Activated naive CD4-positive, alpha-beta T cell treated with anti-CD3 and anti-CD28 coated beads, Interleukin-2, amount 50 U/mL, for 24 hours (primary cell): ENCODE measurements around the gene TRIO.

Experiments
- H3K27ac Mint-ChIP-seq: one replicate; pipeline ENCODE4 v1.8.0; 2021; ENCODE audit warnings: mild to moderate bottlenecking, mixed read lengths
- H3K27me3 Mint-ChIP-seq: one replicate; pipeline ENCODE4 v1.8.0; 2021; ENCODE audit warnings: mixed read lengths
- H3K36me3 Mint-ChIP-seq: one replicate; pipeline ENCODE4 v1.8.0; 2021; ENCODE audit warnings: mixed read lengths
- H3K4me1 Mint-ChIP-seq: one replicate; pipeline ENCODE4 v1.8.0; 2021; ENCODE audit warnings: mixed read lengths
- H3K4me3 Mint-ChIP-seq: one replicate; pipeline ENCODE4 v1.8.0; 2021; ENCODE audit warnings: mild to moderate bottlenecking, mixed read lengths
- H3K9me3 Mint-ChIP-seq: one replicate; pipeline ENCODE4 v1.8.0; 2021; ENCODE audit warnings: mixed read lengths

TRIO gene

GRCh38 chr5:14135621-14136020 is 7.5 kb upstream of the TRIO start:
- H3K4me1 Mint-ChIP-seq = no peaks in the 10 kb centered on the region

GRCh38 chr5:14136228-14136627 is 6.9 kb upstream of the TRIO start:
- Mint-ChIP-seq H3K27ac (no peak overlapping the region), H3K9me3 (peaks cover 15% of the 10 kb centered on the region), H3K27me3 (peaks cover 44% of the 10 kb centered on the region), H3K36me3 (peaks cover 2% of the 10 kb centered on the region), H3K4me1 (no peaks in the 10 kb centered on the region), H3K4me3 (no peak overlapping the region)

More at GRCh38 chr5:14135621-14136020, 7.5 kb upstream of the TRIO start:
- Mint-ChIP-seq H3K27me3 (peaks cover 42% of the 10 kb centered on the region), H3K9me3 (peaks cover 15% of the 10 kb centered on the region), H3K36me3 (peaks cover 2% of the 10 kb centered on the region), H3K4me3 (no peak overlapping the region), H3K27ac (no peak overlapping the region)

GRCh38 chr5:14138608-14139540 is 4.3 kb upstream of the TRIO start:
- peaks cover 15% of the 10 kb centered on the region for H3K9me3 Mint-ChIP-seq
- peaks cover 10% of the 10 kb centered on the region for H3K4me1 Mint-ChIP-seq
- no peak overlapping the region for H3K4me3 Mint-ChIP-seq
- H3K36me3 Mint-ChIP-seq = peaks cover 2% of the 10 kb centered on the region
- H3K27me3 Mint-ChIP-seq = peaks cover 54% of the 10 kb centered on the region
- no peak overlapping the region for H3K27ac Mint-ChIP-seq

GRCh38 chr5:14141764-14142163 is 1.4 kb upstream of the TRIO start:
- Mint-ChIP-seq H3K4me3 (peak overlapping the region; percentile 68), H3K9me3 (peaks cover 9% of the 10 kb centered on the region), H3K36me3 (peaks cover 2% of the 10 kb centered on the region), H3K4me1 (peaks cover 14% of the 10 kb centered on the region), H3K27me3 (peaks cover 51% of the 10 kb centered on the region), H3K27ac (no peak overlapping the region)

- Mint-ChIP-seq H3K27ac (no peak overlapping the region), H3K9me3 (peaks cover 8% of the 10 kb centered on the region), H3K4me3 (peak overlapping the region; percentile 68), H3K36me3 (peaks cover 2% of the 10 kb centered on the region), H3K4me1 (peaks cover 14% of the 10 kb centered on the region), H3K27me3 (peaks cover 46% of the 10 kb centered on the region)
These were observed 828 bp upstream of the TRIO start for GRCh38 chr5:14142202-14142826.

GRCh38 chr5:14143546-14143840 is 351 bp downstream of the TRIO start:
- no peaks in the 10 kb centered on the region for H3K36me3 Mint-ChIP-seq
- H3K4me1 Mint-ChIP-seq = peaks cover 14% of the 10 kb centered on the region
- peaks cover 40% of the 10 kb centered on the region for H3K27me3 Mint-ChIP-seq
- peaks cover 2% of the 10 kb centered on the region for H3K9me3 Mint-ChIP-seq
- no peak overlapping the region for H3K4me3 Mint-ChIP-seq
- no peak overlapping the region for H3K27ac Mint-ChIP-seq

GRCh38 chr5:14143841-14144585 is 871 bp downstream of the TRIO start:
- H3K9me3 Mint-ChIP-seq = no peaks in the 10 kb centered on the region
- H3K36me3 Mint-ChIP-seq = no peaks in the 10 kb centered on the region
- H3K27me3 Mint-ChIP-seq = peaks cover 37% of the 10 kb centered on the region
- no peak overlapping the region for H3K27ac Mint-ChIP-seq
- H3K4me3 Mint-ChIP-seq = peak overlapping the region; percentile 83
- peaks cover 14% of the 10 kb centered on the region for H3K4me1 Mint-ChIP-seq

- Mint-ChIP-seq H3K27me3 (peaks cover 37% of the 10 kb centered on the region), H3K4me1 (peaks cover 14% of the 10 kb centered on the region), H3K9me3 (no peaks in the 10 kb centered on the region), H3K36me3 (no peaks in the 10 kb centered on the region), H3K4me3 (peak overlapping the region; percentile 84), H3K27ac (no peak overlapping the region)
These were observed 1.7 kb downstream of the TRIO start for GRCh38 chr5:14144586-14145434.

- Mint-ChIP-seq H3K36me3 (no peaks in the 10 kb centered on the region), H3K27ac (no peak overlapping the region), H3K27me3 (peaks cover 36% of the 10 kb centered on the region), H3K4me3 (peak overlapping the region; percentile 84), H3K4me1 (peaks cover 14% of the 10 kb centered on the region), H3K9me3 (no peaks in the 10 kb centered on the region)
These were observed 2.5 kb downstream of the TRIO start for GRCh38 chr5:14145435-14146334.

GRCh38 chr5:14146725-14147124 is 3.6 kb downstream of the TRIO start:
- no peak overlapping the region for H3K27ac Mint-ChIP-seq
- H3K4me3 Mint-ChIP-seq = no peak overlapping the region
- H3K36me3 Mint-ChIP-seq = no peaks in the 10 kb centered on the region
- no peaks in the 10 kb centered on the region for H3K9me3 Mint-ChIP-seq
- peaks cover 14% of the 10 kb centered on the region for H3K4me1 Mint-ChIP-seq
- peaks cover 35% of the 10 kb centered on the region for H3K27me3 Mint-ChIP-seq

- Mint-ChIP-seq H3K27me3 (peaks cover 33% of the 10 kb centered on the region), H3K4me1 (peaks cover 9% of the 10 kb centered on the region), H3K9me3 (no peaks in the 10 kb centered on the region), H3K27ac (no peak overlapping the region), H3K4me3 (no peak overlapping the region), H3K36me3 (no peaks in the 10 kb centered on the region)
These were observed 4.1 kb downstream of the TRIO start for GRCh38 chr5:14147210-14147609.

- Mint-ChIP-seq H3K27ac (no peak overlapping the region), H3K4me1 (peaks cover 4% of the 10 kb centered on the region), H3K9me3 (no peaks in the 10 kb centered on the region), H3K27me3 (peaks cover 29% of the 10 kb centered on the region), H3K36me3 (no peaks in the 10 kb centered on the region), H3K4me3 (no peak overlapping the region)
These were observed 5.3 kb downstream of the TRIO start for GRCh38 chr5:14148483-14148882.

- Mint-ChIP-seq H3K27me3 (peaks cover 29% of the 10 kb centered on the region), H3K27ac (no peak overlapping the region), H3K36me3 (no peaks in the 10 kb centered on the region)
These were observed 5.9 kb downstream of the TRIO start for GRCh38 chr5:14148890-14149671.

More at GRCh38 chr5:14148890-14149671, 5.9 kb downstream of the TRIO start:
- Mint-ChIP-seq H3K9me3 (no peaks in the 10 kb centered on the region), H3K4me1 (peaks cover 4% of the 10 kb centered on the region), H3K4me3 (no peak overlapping the region)
